ENCODE data around the gene MPRIP.
"Not testable (repeated sequence)": the region's sequence is repeated elsewhere in the genome, so short reads cannot be mapped to it uniquely, and the experiment has no call there.

The MPRIP gene

GRCh38 chr17:17001076-17001777, 41.0 kb upstream of the MPRIP start:
- no peak overlapping the region for H3K27ac ChIP-seq
- no peak for DNase-seq (ENCODE audit: low spot score)
- POLR2A ChIA-PET (ENCODE audit: low non-redundant PET), result no interaction called here
- CTCF ChIA-PET, result interaction anchor here (0.5 to 1.2 kb wide), 3 partner anchors 9 to 362 kb away, joined by 3 to 6 read pairs (median 4); no protein-coding TSS in a partner anchor
- TF ChIP-seq CTCF (conservative IDR thresholded peaks at IDR 0.05; ENCODE audit: low read depth), result no peak

- H3K27ac ChIP-seq, result no peak overlapping the region
- ChIA-PET CTCF (no interaction called here), POLR2A (ENCODE audit: low non-redundant PET) (no interaction called here)
- peak; percentile 96 for TF ChIP-seq CTCF (conservative IDR thresholded peaks at IDR 0.05; ENCODE audit: low read depth)
- peak; percentile 84 for DNase-seq (ENCODE audit: low spot score)
These were observed 40.3 kb upstream of the MPRIP start for GRCh38 chr17:17001874-17002520.

- POLR2A ChIA-PET (ENCODE audit: low non-redundant PET), result interaction anchor here (0.7 kb wide), 1 partner anchor 167 kb away, joined by 4 read pairs; no protein-coding TSS in a partner anchor
- H3K27ac ChIP-seq; DNase-seq (ENCODE audit: low spot score); CTCF ChIA-PET: not testable (repeated sequence)
These were observed 39.2 kb upstream of the MPRIP start for GRCh38 chr17:17002731-17003715.

GRCh38 chr17:17004251-17004996, 37.8 kb upstream of the MPRIP start:
- no peak for DNase-seq (ENCODE audit: low spot score)
- ChIA-PET POLR2A (ENCODE audit: low non-redundant PET) (no interaction called here), CTCF (no interaction called here)
- TF ChIP-seq CTCF (conservative IDR thresholded peaks at IDR 0.05; ENCODE audit: low read depth), result no peak
- H3K27ac ChIP-seq, result no peak overlapping the region

- POLR2A ChIA-PET (ENCODE audit: low non-redundant PET); H3K27ac ChIP-seq; DNase-seq (ENCODE audit: low spot score): not testable (repeated sequence)
- CTCF ChIA-PET, result interaction anchor here (0.7 to 1.0 kb wide), 3 partner anchors 32 to 228 kb away, joined by 4 to 5 read pairs (median 5); no protein-coding TSS in a partner anchor
These were observed 37.2 kb upstream of the MPRIP start for GRCh38 chr17:17004997-17005614.

GRCh38 chr17:17007891-17008290, 34.4 kb upstream of the MPRIP start:
- DNase-seq (ENCODE audit: low spot score); H3K27ac ChIP-seq; CTCF ChIA-PET; POLR2A ChIA-PET (ENCODE audit: low non-redundant PET): not testable (repeated sequence)

- H3K27ac ChIP-seq, result peak overlapping the region; percentile 75
- CTCF ChIA-PET, result interaction anchor here (0.6 kb wide), 1 partner anchor 70 kb away, joined by 3 read pairs; no protein-coding TSS in a partner anchor
- POLR2A ChIA-PET (ENCODE audit: low non-redundant PET); DNase-seq (ENCODE audit: low spot score): not testable (repeated sequence)
These were observed 33.4 kb upstream of the MPRIP start for GRCh38 chr17:17008621-17009397.

GRCh38 chr17:17009972-17010371, 32.3 kb upstream of the MPRIP start:
- H3K27ac ChIP-seq, result peak overlapping the region; percentile 75
- DNase-seq (ENCODE audit: low spot score); POLR2A ChIA-PET (ENCODE audit: low non-redundant PET); CTCF ChIA-PET: not testable (repeated sequence)

- H3K27ac ChIP-seq; CTCF ChIA-PET; POLR2A ChIA-PET (ENCODE audit: low non-redundant PET); DNase-seq (ENCODE audit: low spot score): not testable (repeated sequence)
These were observed 31.7 kb upstream of the MPRIP start for GRCh38 chr17:17010545-17011034.

- DNase-seq (ENCODE audit: low spot score); H3K27ac ChIP-seq; CTCF ChIA-PET; POLR2A ChIA-PET (ENCODE audit: low non-redundant PET): not testable (repeated sequence)
These were observed 31.0 kb upstream of the MPRIP start for GRCh38 chr17:17011043-17011907.
